CD8-positive, alpha-beta memory T cell (primary cell): ENCODE results near the gene SCN8A. TPM values are rescaled to one million over a fixed set of nuclear protein-coding genes. Genes with fewer than 3 reads are reported as not detected.

Experiments
- CTCF ChIA-PET: fragments of 350-600 bp; sonication (Branson Sonifier 250); formaldehyde crosslinking; loops from one replicate; lab custom pipeline; 2021; ENCODE audit warnings: antibody characterized with exemption; lab: Charles Lee
- POLR2A ChIA-PET: fragments of 350-600 bp; sonication (Branson Sonifier 250); formaldehyde crosslinking; loops from one replicate; lab custom pipeline; 2021; ENCODE audit warnings: antibody characterized with exemption; lab: Charles Lee
- DNase-seq, 5 donors: peaks; one replicate each; pipeline versions ENCODE4 v3.0.0 to v3.0.0-alpha.2; 2020 to 2022; ENCODE audit warnings: mixed read lengths in 1 of 5
- H3K27ac ChIP-seq: one replicate; pipeline ENCODE4 v1.7.0; 2013; ENCODE audit warnings: low read depth, mild to moderate bottlenecking, low read length, moderate library complexity
- H3K27me3 ChIP-seq: 2 replicates; pipeline ENCODE4 v1.7.0; 2013; ENCODE audit warnings: low read length, mild to moderate bottlenecking; ENCODE audit not compliant: insufficient read depth, poor library complexity, severe bottlenecking
- H3K36me3 ChIP-seq: 2 replicates; pipeline ENCODE4 v1.7.0; 2013; ENCODE audit warnings: mild to moderate bottlenecking, low read length, moderate library complexity; ENCODE audit not compliant: insufficient read depth
- H3K4me1 ChIP-seq: 2 replicates; pipeline ENCODE4 v1.7.0; 2013; ENCODE audit warnings: mild to moderate bottlenecking, low read length, moderate library complexity; ENCODE audit not compliant: insufficient read depth
- H3K4me3 ChIP-seq: 2 replicates; pipeline ENCODE4 v1.7.0; 2013; ENCODE audit warnings: mild to moderate bottlenecking, low read length
- H3K9me3 ChIP-seq: 2 replicates; pipeline ENCODE4 v1.7.0; 2013; ENCODE audit warnings: mild to moderate bottlenecking, low read length
- H3K27ac Mint-ChIP-seq, 8 donors: one replicate each; pipeline ENCODE4 v1.8.0; 2020 to 2021; ENCODE audit warnings: mixed read lengths in 8 of 8, mild to moderate bottlenecking in 6 of 8, inconsistent platforms in 3 of 8, moderate library complexity in 3 of 8
- H3K27me3 Mint-ChIP-seq, 2 donors: one replicate each; pipeline ENCODE4 v1.8.0; 2020 to 2021; ENCODE audit warnings: mixed read lengths in 2 of 2, mild to moderate bottlenecking in 1 of 2, moderate library complexity in 1 of 2
- H3K36me3 Mint-ChIP-seq, 3 donors: one replicate each; pipeline ENCODE4 v1.8.0; 2020 to 2021; ENCODE audit warnings: mixed read lengths in 3 of 3, inconsistent platforms in 1 of 3, mild to moderate bottlenecking in 1 of 3
- H3K4me1 Mint-ChIP-seq, 3 donors: one replicate each; pipeline ENCODE4 v1.8.0; 2020 to 2021; ENCODE audit warnings: mixed read lengths in 3 of 3, inconsistent platforms in 1 of 3, mild to moderate bottlenecking in 1 of 3
- H3K4me3 Mint-ChIP-seq, 7 donors: one replicate each; pipeline ENCODE4 v1.8.0; 2020 to 2021; ENCODE audit warnings: mixed read lengths in 7 of 7, mild to moderate bottlenecking in 6 of 7, moderate library complexity in 4 of 7, inconsistent platforms in 2 of 7
- H3K9me3 Mint-ChIP-seq, 5 donors: one replicate each; pipeline ENCODE4 v1.8.0; 2020 to 2022; ENCODE audit warnings: mixed read lengths in 5 of 5, mild to moderate bottlenecking in 3 of 5, moderate library complexity in 2 of 5, inconsistent platforms in 1 of 5
- polyA plus RNA-seq: library from polyadenylated mRNA; unstranded; fragments of 300-500 nt; fragmentation: Illumina TruSeq; gene quantifications from one replicate; pipeline ENCODE4 v1.2.3, GENCODE V29; 2021
- total RNA-seq, 2 experiments: library from RNA; stranded (reverse); gene quantifications; one replicate each; pipeline ENCODE4 v1.2.3, GENCODE V29; 2021

SCN8A gene
- total and polyA plus RNA-seq, 3 experiments from 2014 or later, result 0.66 to 1.1 (median 0.83) TPM

- Histone ChIP-seq H3K27ac (no peak overlapping the region), H3K9me3 (no peaks in the 10 kb centered on the region), H3K27me3 (no peaks in the 10 kb centered on the region), H3K4me1 (no peaks in the 10 kb centered on the region), H3K36me3 (no peaks in the 10 kb centered on the region), H3K4me3 (no peak overlapping the region)
- DNase-seq, result no peak
- H3K9me3 Mint-ChIP-seq, result no peaks in the 10 kb centered on the region
- H3K4me1 Mint-ChIP-seq, result no peaks in the 10 kb centered on the region
- H3K27ac Mint-ChIP-seq, result no peak overlapping the region
- H3K36me3 Mint-ChIP-seq, result peaks cover 0 to 4% (median 0%) of the 10 kb centered on the region in 3 donors
- ChIA-PET CTCF (no interaction called here), POLR2A (no interaction called here)
- no peak overlapping the region for H3K4me3 Mint-ChIP-seq
- peaks cover 2 to 21% of the 10 kb centered on the region in 2 donors for H3K27me3 Mint-ChIP-seq
Measured at GRCh38 chr12:51759175-51759574, 168.1 kb downstream of the SCN8A start.

- Mint-ChIP-seq H3K27ac (no peak overlapping the region), H3K4me1 (no peaks in the 10 kb centered on the region), H3K27me3 (peaks cover 2 to 21% of the 10 kb centered on the region in 2 donors), H3K4me3 (no peak overlapping the region), H3K9me3 (no peaks in the 10 kb centered on the region), H3K36me3 (peaks cover 0 to 4% (median 0%) of the 10 kb centered on the region in 3 donors)
- Histone ChIP-seq H3K9me3 (no peaks in the 10 kb centered on the region), H3K27ac (no peak overlapping the region), H3K27me3 (no peaks in the 10 kb centered on the region), H3K4me3 (no peak overlapping the region), H3K4me1 (no peaks in the 10 kb centered on the region), H3K36me3 (no peaks in the 10 kb centered on the region)
- POLR2A ChIA-PET, result no interaction called here
- CTCF ChIA-PET, result no interaction called here
- DNase-seq, result no peak
Measured at GRCh38 chr12:51759695-51760094, 168.7 kb downstream of the SCN8A start.

- no peak for DNase-seq
- Histone ChIP-seq H3K27ac (no peak overlapping the region), H3K4me1 (no peaks in the 10 kb centered on the region), H3K36me3 (no peaks in the 10 kb centered on the region), H3K4me3 (no peak overlapping the region), H3K9me3 (no peaks in the 10 kb centered on the region), H3K27me3 (no peaks in the 10 kb centered on the region)
- no peaks in the 10 kb centered on the region for H3K9me3 Mint-ChIP-seq
- H3K36me3 Mint-ChIP-seq, result peaks cover 0 to 4% (median 0%) of the 10 kb centered on the region in 3 donors
- ChIA-PET POLR2A (no interaction called here), CTCF (no interaction called here)
- no peaks in the 10 kb centered on the region for H3K4me1 Mint-ChIP-seq
- no peak overlapping the region for H3K4me3 Mint-ChIP-seq
- peaks cover under 1 to 21% of the 10 kb centered on the region in 2 donors for H3K27me3 Mint-ChIP-seq
- H3K27ac Mint-ChIP-seq, result no peak overlapping the region
Measured at GRCh38 chr12:51760231-51760630, 169.2 kb downstream of the SCN8A start.

GRCh38 chr12:51763743-51764142, 172.7 kb downstream of the SCN8A start:
- no peak overlapping the region for H3K27ac Mint-ChIP-seq
- Histone ChIP-seq H3K4me3 (no peak overlapping the region), H3K4me1 (no peaks in the 10 kb centered on the region), H3K36me3 (no peaks in the 10 kb centered on the region), H3K27ac (no peak overlapping the region), H3K27me3 (no peaks in the 10 kb centered on the region), H3K9me3 (no peaks in the 10 kb centered on the region)
- CTCF ChIA-PET, result no interaction called here
- no peaks in the 10 kb centered on the region for H3K36me3 Mint-ChIP-seq
- no peak for DNase-seq
- no peak overlapping the region for H3K4me3 Mint-ChIP-seq
- peaks cover 0 to 5% of the 10 kb centered on the region in 2 donors for H3K27me3 Mint-ChIP-seq
- H3K4me1 Mint-ChIP-seq, result no peaks in the 10 kb centered on the region
- no peaks in the 10 kb centered on the region for H3K9me3 Mint-ChIP-seq
- POLR2A ChIA-PET, result no interaction called here

GRCh38 chr12:51766067-51766676, 175.1 kb downstream of the SCN8A start:
- no peaks in the 10 kb centered on the region for H3K27me3 ChIP-seq
- no peak for DNase-seq
- no peaks in the 10 kb centered on the region for H3K9me3 ChIP-seq
- POLR2A ChIA-PET, result no interaction called here
- H3K4me3 Mint-ChIP-seq, result no peak overlapping the region
- H3K4me1 Mint-ChIP-seq, result no peaks in the 10 kb centered on the region
- peaks cover under 1 to 3% of the 10 kb centered on the region in 2 donors for H3K27me3 Mint-ChIP-seq
- no peaks in the 10 kb centered on the region for H3K4me1 ChIP-seq
- CTCF ChIA-PET, result no interaction called here
- H3K36me3 Mint-ChIP-seq, result no peaks in the 10 kb centered on the region
- H3K9me3 Mint-ChIP-seq, result peaks cover 0 to 2% (median 0%) of the 10 kb centered on the region in 5 donors
- no peak overlapping the region for H3K27ac Mint-ChIP-seq
- H3K36me3 ChIP-seq, result no peaks in the 10 kb centered on the region
- no peak overlapping the region for H3K27ac ChIP-seq
- H3K4me3 ChIP-seq, result no peak overlapping the region

- H3K4me3 ChIP-seq, result no peak overlapping the region
- H3K36me3 ChIP-seq, result no peaks in the 10 kb centered on the region
- H3K4me3 Mint-ChIP-seq, result no peak overlapping the region
- no peaks in the 10 kb centered on the region for H3K4me1 Mint-ChIP-seq
- no peaks in the 10 kb centered on the region for H3K4me1 ChIP-seq
- CTCF ChIA-PET, result no interaction called here
- peaks cover 0 to 2% (median 0%) of the 10 kb centered on the region in 5 donors for H3K9me3 Mint-ChIP-seq
- H3K27ac ChIP-seq, result no peak overlapping the region
- no peaks in the 10 kb centered on the region for H3K27me3 ChIP-seq
- no peak for DNase-seq
- H3K27ac Mint-ChIP-seq, result no peak overlapping the region
- POLR2A ChIA-PET, result no interaction called here
- H3K27me3 Mint-ChIP-seq, result peaks cover 3 to 4% of the 10 kb centered on the region in 2 donors
- H3K36me3 Mint-ChIP-seq, result peaks cover 0 to 3% (median 0%) of the 10 kb centered on the region in 3 donors
- H3K9me3 ChIP-seq, result no peaks in the 10 kb centered on the region
Measured at GRCh38 chr12:51771008-51771407, 180.0 kb downstream of the SCN8A start.

GRCh38 chr12:51773145-51773869, 182.3 kb downstream of the SCN8A start:
- DNase-seq, result no peak
- H3K9me3 ChIP-seq, result no peaks in the 10 kb centered on the region
- Mint-ChIP-seq H3K27me3 (peaks cover 3 to 4% of the 10 kb centered on the region in 2 donors), H3K36me3 (peaks cover 0 to 4% (median 0%) of the 10 kb centered on the region in 3 donors), H3K9me3 (peaks cover 0 to 2% (median 0%) of the 10 kb centered on the region in 5 donors), H3K27ac (no peak overlapping the region), H3K4me1 (no peaks in the 10 kb centered on the region), H3K4me3 (no peak overlapping the region)
- ChIA-PET CTCF (no interaction called here), POLR2A (no interaction called here)
- no peak overlapping the region for H3K27ac ChIP-seq
- no peaks in the 10 kb centered on the region for H3K4me1 ChIP-seq
- no peak overlapping the region for H3K4me3 ChIP-seq
- no peaks in the 10 kb centered on the region for H3K36me3 ChIP-seq
- H3K27me3 ChIP-seq, result no peaks in the 10 kb centered on the region

- H3K27me3 Mint-ChIP-seq, result peaks cover 3 to 4% of the 10 kb centered on the region in 2 donors
- H3K4me3 ChIP-seq, result no peak overlapping the region
- DNase-seq, result no peak
- ChIA-PET POLR2A (no interaction called here), CTCF (no interaction called here)
- no peak overlapping the region for H3K27ac ChIP-seq
- peaks cover 0 to 2% (median 0%) of the 10 kb centered on the region in 5 donors for H3K9me3 Mint-ChIP-seq
- H3K9me3 ChIP-seq, result no peaks in the 10 kb centered on the region
- H3K4me3 Mint-ChIP-seq, result no peak overlapping the region
- H3K27me3 ChIP-seq, result no peaks in the 10 kb centered on the region
- H3K36me3 ChIP-seq, result no peaks in the 10 kb centered on the region
- no peaks in the 10 kb centered on the region for H3K4me1 ChIP-seq
- no peaks in the 10 kb centered on the region for H3K4me1 Mint-ChIP-seq
- no peak overlapping the region for H3K27ac Mint-ChIP-seq
- peaks cover 0 to 4% (median 0%) of the 10 kb centered on the region in 3 donors for H3K36me3 Mint-ChIP-seq
Measured at GRCh38 chr12:51774933-51775332, 183.9 kb downstream of the SCN8A start.
